Measurements from ENCODE around the gene MED9. TPM values are rescaled to one million over a fixed set of nuclear protein-coding genes. Genes with fewer than 3 reads are reported as not detected.

Gene MED9
- total and polyA plus RNA-seq, 2 of the 8 experiments (the other 6 are each of a cell fraction or from before 2014, with no cell fraction given), result 15.8 to 19.7 TPM

DNA sequence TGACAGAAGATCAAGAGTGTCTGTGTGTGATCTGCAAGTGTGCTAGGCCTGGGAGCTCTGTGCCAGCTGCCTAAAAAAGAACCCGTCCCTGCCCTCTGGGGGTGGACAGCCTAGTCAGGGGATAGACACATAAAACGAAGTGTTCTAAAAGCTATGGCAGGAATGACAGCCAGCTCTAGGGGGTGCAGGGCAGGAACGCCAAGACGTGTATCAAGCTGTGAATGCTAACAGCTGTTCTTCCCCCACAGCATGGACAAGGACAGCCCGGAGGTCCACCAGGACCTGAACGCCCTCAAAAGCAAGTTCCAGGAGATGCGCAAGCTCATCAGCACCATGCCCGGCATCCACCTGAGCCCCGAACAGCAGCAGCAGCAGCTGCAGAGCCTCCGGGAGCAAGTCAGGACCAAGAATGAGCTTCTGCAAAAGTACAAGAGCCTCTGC is 14.3 kb downstream of the MED9 start:
- Histone ChIP-seq H3K56ac (replicated peaks; ENCODE audit: insufficient read length, low read depth, low read length) (no peak overlapping the region), H3K9me3 (ENCODE audit: insufficient read depth in 2 of 2, low read depth in 1 of 2, low read length in 1 of 2) (no peaks in the 10 kb centered on the region), H3K14ac (ENCODE audit: insufficient read length) (no peak overlapping the region), H2BK12ac (ENCODE audit: low read depth, low read length) (no peak overlapping the region), H3K79me1 (ENCODE audit: low read depth, low read length) (peaks cover 2% of the 10 kb centered on the region), H3K9ac (replicated peaks in 1 of 4; ENCODE audit: extremely low read depth in 1 of 4, low read depth in 3 of 4, low read length in 3 of 4) (no peak overlapping the region; a peak in 1 of 7 replicates), H3K27ac (ENCODE audit: low read depth, low read length) (no peak overlapping the region), H3K27me3 (replicated peaks in 1 of 4; ENCODE audit: control insufficient read depth in 3 of 4, extremely low read depth in 1 of 4, insufficient read depth in 3 of 4, low read length in 3 of 4) (peaks cover 14 to 25% (median 21%) of the 10 kb centered on the region in 4 experiments; a peak in 6 of 7 replicates), H3K18ac (ENCODE audit: extremely low read depth, low read length) (no peak overlapping the region), H2BK5ac (ENCODE audit: low read depth, low read length) (no peak overlapping the region), H4K8ac (ENCODE audit: extremely low read depth, insufficient read depth, low read length) (no peak overlapping the region), H4K20me1 (replicated peaks in 1 of 2; ENCODE audit: control insufficient read depth in 1 of 2, insufficient read depth in 2 of 2, low read length in 2 of 2) (peaks cover 21 to 22% of the 10 kb centered on the region in 2 experiments), H3K4me3 (ENCODE audit: extremely low read depth in 1 of 4, insufficient read depth in 2 of 4, low read depth in 3 of 4, low read length in 4 of 4) (no peak overlapping the region), H4K91ac (replicated peaks; ENCODE audit: insufficient read length, low read length) (no peak overlapping the region), H4K5ac (ENCODE audit: insufficient read length, low read depth, low read length) (no peak overlapping the region), H3K4me2 (ENCODE audit: insufficient read depth in 1 of 2, low read depth in 2 of 2, low read length in 2 of 2) (no peak overlapping the region), H3K4me1 (replicated peaks in 1 of 4; ENCODE audit: control insufficient read depth in 3 of 4, insufficient read depth in 4 of 4, low read length in 3 of 4) (peaks cover 5 to 23% (median 16%) of the 10 kb centered on the region in 4 experiments), H3K79me2 (ENCODE audit: control insufficient read depth in 1 of 2, insufficient read depth in 2 of 2, low read length in 2 of 2) (peaks cover 0 to 2% of the 10 kb centered on the region in 2 experiments; a peak in 1 of 4 replicates), H3K36me3 (ENCODE audit: control insufficient read depth in 2 of 4, insufficient read depth in 4 of 4, low read length in 3 of 4) (peaks cover 3 to 23% (median 17%) of the 10 kb centered on the region in 4 experiments; a peak in 7 of 8 replicates), H3K23ac (ENCODE audit: insufficient read length) (no peak overlapping the region), H2AK5ac (ENCODE audit: low read depth, low read length) (no peak overlapping the region), H2BK15ac (ENCODE audit: low read length) (no peak overlapping the region), H2BK120ac (replicated peaks; ENCODE audit: low read depth, low read length) (no peak overlapping the region), H3K4ac (replicated peaks; ENCODE audit: insufficient read length, low read depth, low read length) (no peak overlapping the region), H3K23me2 (ENCODE audit: low read depth, low read length) (peaks cover 16% of the 10 kb centered on the region; the same call in 1 of the 2 replicates), H2AFZ (ENCODE audit: low read length) (no peak overlapping the region), H2BK20ac (ENCODE audit: low read length) (no peak overlapping the region)
- DNase-seq (ENCODE audit: low read depth in 1 of 2, low spot score in 2 of 2) (no peak), FAIRE-seq (no peak)
- CTCF ChIA-PET (ENCODE audit: partially characterized antibody), result interaction anchor here (0.6 to 4.4 kb wide), 12 partner anchors 10 to 224 kb away, joined by 3 to 38 read pairs (median 4); no protein-coding TSS in a partner anchor
- WGBS, 2 experiments (ENCODE audit: extremely low coverage in 1 of 2, insufficient coverage in 1 of 2, insufficient read length in 1 of 2, insufficient replicate concordance in 2 of 2, low coverage in 1 of 2, low lambda C conversion rate in 2 of 2, missing lambda C conversion rate in 1 of 2), result 86% methylated on average over 10 of the region's 10 CpGs; no CpG with 5 or more reads in 1 of the 2 experiments
- POLR2A ChIA-PET (ENCODE audit: partially characterized antibody), result interaction anchor here (0.7 to 1.9 kb wide), 6 partner anchors 13 to 183 kb away, joined by 3 to 5 read pairs (median 3); no protein-coding TSS in a partner anchor
- TF ChIP-seq ASH2L (IDR thresholded peaks at IDR 0.05; ENCODE audit: low read length), result no peak
- TF ChIP-seq NRF1 (IDR thresholded peaks at IDR 0.05; ENCODE audit: low read depth, low read length), result no peak
- TF ChIP-seq ATF2 (IDR thresholded peaks at IDR 0.05; ENCODE audit: low read length), result no peak
- TF ChIP-seq CBX8 (IDR thresholded peaks at IDR 0.05; ENCODE audit: borderline replicate concordance, low read depth, low read length), result no peak
- no peak for TF ChIP-seq EGR1 (IDR thresholded peaks at IDR 0.05; ENCODE audit: borderline replicate concordance, low read depth, low read length)
- no peak for TF ChIP-seq POLR2AphosphoS5 (IDR thresholded peaks at IDR 0.05; ENCODE audit: low read depth, low read length)
- no peak for TF ChIP-seq SP4 (IDR thresholded peaks at IDR 0.05; ENCODE audit: low read length)
- no peak for TF ChIP-seq GTF2F1 (IDR thresholded peaks at IDR 0.05; ENCODE audit: borderline replicate concordance, low read depth, low read length)
- TF ChIP-seq ZNF274 (IDR thresholded peaks at IDR 0.05; ENCODE audit: borderline replicate concordance, extremely low read depth, low read length), result no peak
- TF ChIP-seq CBX5 (IDR thresholded peaks at IDR 0.05; ENCODE audit: low read depth, low read length), result no peak
- no peak for TF ChIP-seq MAX (IDR thresholded peaks at IDR 0.05)
